Epithelial cell of esophagus (primary cell): ENCODE results near the gene LDLRAD2.

Source experiments
- DNase-seq: peaks from one replicate; pipeline ENCODE4 v3.0.0; 2010; ENCODE audit warnings: low read depth
- H3K4me3 ChIP-seq: 2 replicates; pipeline ENCODE4 v1.5.1; 2011; ENCODE audit warnings: mild to moderate bottlenecking, low read length, control low read depth
- CTCF ChIP-seq: IDR thresholded peaks from 2 replicates; pipeline ENCODE4 v1.5.1; 2011; ENCODE audit warnings: low read depth, mild to moderate bottlenecking, low read length, control low read depth, inconsistent platforms; ENCODE audit not compliant: insufficient read depth; ENCODE audit errors: missing control alignments

LDLRAD2 gene

GRCh38 chr1:21857840-21858670 is 46.0 kb downstream of the LDLRAD2 start:
- DNase-seq, result no peak
- H3K4me3 ChIP-seq, result no peak overlapping the region
- no peak for TF ChIP-seq CTCF

- no peak for TF ChIP-seq CTCF
- H3K4me3 ChIP-seq, result no peak overlapping the region
- DNase-seq, result no peak
Measured at GRCh38 chr1:21859669-21860179, 47.7 kb downstream of the LDLRAD2 start.

- H3K4me3 ChIP-seq, result no peak overlapping the region
- no peak for DNase-seq
- TF ChIP-seq CTCF, result no peak
Measured at GRCh38 chr1:21860971-21861370, 48.9 kb downstream of the LDLRAD2 start.

GRCh38 chr1:21861602-21862429 is 49.8 kb downstream of the LDLRAD2 start:
- H3K4me3 ChIP-seq, result no peak overlapping the region
- no peak for TF ChIP-seq CTCF
- peak; percentile 66 for DNase-seq

- no peak for DNase-seq
- TF ChIP-seq CTCF, result no peak
- H3K4me3 ChIP-seq, result no peak overlapping the region
Measured at GRCh38 chr1:21863981-21864380, 51.9 kb downstream of the LDLRAD2 start.

GRCh38 chr1:21864730-21865129 is 52.7 kb downstream of the LDLRAD2 start:
- H3K4me3 ChIP-seq, result no peak overlapping the region
- no peak for DNase-seq
- no peak for TF ChIP-seq CTCF
